ENCODE measurements around the gene CD28. TPM values are rescaled to one million over a fixed set of nuclear protein-coding genes. Genes with fewer than 3 reads are reported as not detected.

CD28 gene
- total and polyA plus RNA-seq, 2 donors from 2014 or later, result 0.37 to 4.7 TPM

GRCh38 chr2:203689426-203690116 is 16.9 kb upstream of the CD28 start:
- intact Hi-C loops (cut with DNase I), result no loop called here
- Histone ChIP-seq H3K4me1 (ENCODE audit: control insufficient read depth in 2 of 3, insufficient read depth in 2 of 3, low read depth in 1 of 3, low read length in 3 of 3) (peaks cover 6 to 24% (median 12%) of the 10 kb centered on the region in 3 donors), H3K36me3 (ENCODE audit: control insufficient read depth in 2 of 3, insufficient read depth in 3 of 3, low read length in 3 of 3) (no peaks in the 10 kb centered on the region), H3K4me3 (ENCODE audit: low read length in 3 of 3) (no peak overlapping the region), H3K9ac (ENCODE audit: low read length in 3 of 3) (no peak overlapping the region), H3K27me3 (ENCODE audit: control insufficient read depth, insufficient read depth, low read length) (no peaks in the 10 kb centered on the region), H3K9me3 (ENCODE audit: control insufficient read depth in 2 of 3, insufficient read depth in 1 of 3, low read length in 3 of 3) (no peaks in the 10 kb centered on the region), H3K27ac (ENCODE audit: low read depth in 2 of 2, low read length in 2 of 2) (no peak overlapping the region)
- DNase-seq (peak in 1 of 5 donors; percentile 18), FAIRE-seq (no peak)
- TF ChIP-seq, protein P1, sequence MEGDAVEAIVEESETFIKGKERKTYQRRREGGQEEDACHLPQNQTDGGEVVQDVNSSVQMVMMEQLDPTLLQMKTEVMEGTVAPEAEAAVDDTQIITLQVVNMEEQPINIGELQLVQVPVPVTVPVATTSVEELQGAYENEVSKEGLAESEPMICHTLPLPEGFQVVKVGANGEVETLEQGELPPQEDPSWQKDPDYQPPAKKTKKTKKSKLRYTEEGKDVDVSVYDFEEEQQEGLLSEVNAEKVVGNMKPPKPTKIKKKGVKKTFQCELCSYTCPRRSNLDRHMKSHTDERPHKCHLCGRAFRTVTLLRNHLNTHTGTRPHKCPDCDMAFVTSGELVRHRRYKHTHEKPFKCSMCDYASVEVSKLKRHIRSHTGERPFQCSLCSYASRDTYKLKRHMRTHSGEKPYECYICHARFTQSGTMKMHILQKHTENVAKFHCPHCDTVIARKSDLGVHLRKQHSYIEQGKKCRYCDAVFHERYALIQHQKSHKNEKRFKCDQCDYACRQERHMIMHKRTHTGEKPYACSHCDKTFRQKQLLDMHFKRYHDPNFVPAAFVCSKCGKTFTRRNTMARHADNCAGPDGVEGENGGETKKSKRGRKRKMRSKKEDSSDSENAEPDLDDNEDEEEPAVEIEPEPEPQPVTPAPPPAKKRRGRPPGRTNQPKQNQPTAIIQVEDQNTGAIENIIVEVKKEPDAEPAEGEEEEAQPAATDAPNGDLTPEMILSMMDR (IDR thresholded peaks at IDR 0.05; ENCODE audit: borderline replicate concordance, extremely low read depth, insufficient read depth), result no peak

DNA sequence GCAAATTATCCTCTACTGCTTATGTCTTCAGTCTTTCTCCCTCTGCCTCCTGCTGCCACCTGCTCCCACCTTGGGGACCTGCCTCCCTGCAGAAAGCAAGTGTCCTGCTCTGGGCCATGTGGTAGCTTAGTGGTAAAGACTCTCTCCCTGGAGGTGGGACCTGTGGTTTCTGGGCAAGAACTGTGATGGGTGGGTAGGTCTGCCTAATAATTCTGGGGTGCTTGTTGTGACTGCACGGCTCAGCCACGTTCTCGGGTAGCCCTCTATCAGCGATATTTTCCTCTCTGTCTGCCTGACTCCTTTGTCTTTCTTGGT is 16.4 kb upstream of the CD28 start:
- no peak overlapping the region for H3K27ac ChIP-seq (ENCODE audit: low read depth in 2 of 2, low read length in 2 of 2)
- no peak for DNase-seq
- H3K36me3 ChIP-seq (ENCODE audit: control insufficient read depth in 2 of 3, insufficient read depth in 3 of 3, low read length in 3 of 3), result no peaks in the 10 kb centered on the region
- FAIRE-seq, result no peak
- no peaks in the 10 kb centered on the region for H3K9me3 ChIP-seq (ENCODE audit: control insufficient read depth in 2 of 3, insufficient read depth in 1 of 3, low read length in 3 of 3)
- H3K27me3 ChIP-seq (ENCODE audit: control insufficient read depth, insufficient read depth, low read length), result no peaks in the 10 kb centered on the region
- intact Hi-C loops (cut with DNase I), result no loop called here
- no peak overlapping the region for H3K9ac ChIP-seq (ENCODE audit: low read length in 3 of 3)
- H3K4me3 ChIP-seq (ENCODE audit: low read length in 3 of 3), result no peak overlapping the region
- peaks cover 6 to 19% (median 12%) of the 10 kb centered on the region in 3 donors for H3K4me1 ChIP-seq (ENCODE audit: control insufficient read depth in 2 of 3, insufficient read depth in 2 of 3, low read depth in 1 of 3, low read length in 3 of 3)
- TF ChIP-seq, protein P1 (IDR thresholded peaks at IDR 0.05; ENCODE audit: borderline replicate concordance, extremely low read depth, insufficient read depth), result no peak

GRCh38 chr2:203690441-203691047 is 15.9 kb upstream of the CD28 start:
- intact Hi-C loops (cut with DNase I), result no loop called here
- Histone ChIP-seq H3K36me3 (ENCODE audit: control insufficient read depth in 2 of 3, insufficient read depth in 3 of 3, low read length in 3 of 3) (no peaks in the 10 kb centered on the region), H3K9me3 (ENCODE audit: control insufficient read depth in 2 of 3, insufficient read depth in 1 of 3, low read length in 3 of 3) (no peaks in the 10 kb centered on the region), H3K9ac (ENCODE audit: low read length in 3 of 3) (no peak overlapping the region), H3K4me1 (ENCODE audit: control insufficient read depth in 2 of 3, insufficient read depth in 2 of 3, low read depth in 1 of 3, low read length in 3 of 3) (peaks cover 6 to 14% (median 12%) of the 10 kb centered on the region in 3 donors), H3K27me3 (ENCODE audit: control insufficient read depth, insufficient read depth, low read length) (no peaks in the 10 kb centered on the region), H3K27ac (ENCODE audit: low read depth in 2 of 2, low read length in 2 of 2) (peak overlapping the region; percentile 13 to 28), H3K4me3 (ENCODE audit: low read length in 3 of 3) (no peak overlapping the region)
- DNase-seq, result peak in 3 of 5 donors; percentile 20 to 39 (median 25)
- no peak for FAIRE-seq
- TF ChIP-seq, protein P1 (IDR thresholded peaks at IDR 0.05; ENCODE audit: borderline replicate concordance, extremely low read depth, insufficient read depth), result no peak

All from kidney (tissue), 14 donors.